ENCODE measurements around the gene ADGRE3. TPM values are rescaled to one million over a fixed set of nuclear protein-coding genes. Genes with fewer than 3 reads are reported as not detected.

Gene ADGRE3, protein sequence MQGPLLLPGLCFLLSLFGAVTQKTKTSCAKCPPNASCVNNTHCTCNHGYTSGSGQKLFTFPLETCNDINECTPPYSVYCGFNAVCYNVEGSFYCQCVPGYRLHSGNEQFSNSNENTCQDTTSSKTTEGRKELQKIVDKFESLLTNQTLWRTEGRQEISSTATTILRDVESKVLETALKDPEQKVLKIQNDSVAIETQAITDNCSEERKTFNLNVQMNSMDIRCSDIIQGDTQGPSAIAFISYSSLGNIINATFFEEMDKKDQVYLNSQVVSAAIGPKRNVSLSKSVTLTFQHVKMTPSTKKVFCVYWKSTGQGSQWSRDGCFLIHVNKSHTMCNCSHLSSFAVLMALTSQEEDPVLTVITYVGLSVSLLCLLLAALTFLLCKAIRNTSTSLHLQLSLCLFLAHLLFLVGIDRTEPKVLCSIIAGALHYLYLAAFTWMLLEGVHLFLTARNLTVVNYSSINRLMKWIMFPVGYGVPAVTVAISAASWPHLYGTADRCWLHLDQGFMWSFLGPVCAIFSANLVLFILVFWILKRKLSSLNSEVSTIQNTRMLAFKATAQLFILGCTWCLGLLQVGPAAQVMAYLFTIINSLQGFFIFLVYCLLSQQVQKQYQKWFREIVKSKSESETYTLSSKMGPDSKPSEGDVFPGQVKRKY
- total RNA-seq (under 1 TPM in 1 of 2 donors, not detected in 1; 0.63 TPM), polyA plus RNA-seq (not detected)
- long read RNA-seq, donor 1 = 0 reads
- long read RNA-seq, donor 2 = 0 reads

DNA sequence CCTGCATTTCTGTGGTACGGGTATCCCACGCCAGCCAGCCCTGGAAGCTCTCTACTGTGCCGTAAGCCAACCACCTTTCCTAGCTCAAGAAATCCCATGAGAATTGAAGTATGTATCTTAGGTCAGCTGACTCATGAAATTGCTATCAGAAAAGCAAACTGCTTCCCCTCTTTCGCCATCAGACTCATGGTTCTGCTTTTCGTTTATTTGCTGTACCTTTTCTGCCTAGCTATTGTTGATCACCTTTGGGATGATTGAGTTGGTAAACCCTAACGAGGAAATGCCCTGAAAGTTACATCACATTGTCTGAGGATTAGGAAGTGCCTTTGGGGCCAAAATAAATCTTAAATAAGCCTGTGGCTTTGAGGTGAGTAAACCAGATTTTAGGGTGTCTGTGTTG, at the start of gene ADGRE3:
TSS of gene ADGRE3 (minus strand) at position 81 of the 400 bp plus-strand sequence. CDS start at position 7, 74 bp downstream.
- WGBS, 2 donors = 25 to 36% methylated on average over 6 of the region's 6 CpGs
- Histone ChIP-seq H3K27ac (ENCODE audit: low read depth in 1 of 2, low read length in 2 of 2) (no peak within 1 kb of the TSS), H3K9me3 (ENCODE audit: control insufficient read depth, low read length) (peaks cover 4% of the 10 kb centered on the region), H3K36me3 (ENCODE audit: control insufficient read depth in 1 of 2, insufficient read depth in 2 of 2, low read length in 1 of 2) (no peaks in the 10 kb centered on the region), H3K4me1 (ENCODE audit: control insufficient read depth in 1 of 2, insufficient read depth in 2 of 2, low read length in 2 of 2) (no peaks in the 10 kb centered on the region), H3K4me3 (ENCODE audit: low read length in 2 of 2) (no peak within 1 kb of the TSS), H3K27me3 (ENCODE audit: control insufficient read depth in 1 of 2, insufficient read depth in 2 of 2, low read length in 1 of 2) (no peaks in the 10 kb centered on the region)
- DNase-seq (no peak), ATAC-seq (ENCODE audit: low FRiP score) (no peak)
- intact Hi-C loops (cut with DNase I) = no loop called here

DNA sequence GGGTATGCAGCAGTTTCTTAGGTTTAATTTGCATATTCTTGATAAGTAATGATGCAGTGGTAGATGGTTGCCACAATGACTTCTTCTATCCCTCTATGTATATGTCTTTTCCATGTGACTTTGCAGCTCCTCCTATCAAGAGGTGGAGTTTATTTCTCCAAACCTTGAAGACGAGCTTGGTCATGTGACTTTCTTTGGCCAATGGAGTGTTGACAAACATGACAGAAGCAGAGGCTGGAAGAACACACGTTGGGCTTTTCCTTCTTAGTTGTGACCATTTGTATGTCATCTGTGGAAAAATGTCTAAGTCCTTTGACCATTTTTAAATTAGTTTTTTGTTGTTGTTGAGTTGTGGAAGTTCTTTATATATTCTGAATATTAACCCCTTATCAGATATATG, 47.5 kb upstream of the ADGRE3 start:
- Histone ChIP-seq H3K4me1 (ENCODE audit: control insufficient read depth in 1 of 2, insufficient read depth in 2 of 2, low read length in 2 of 2) (no peaks in the 10 kb centered on the region), H3K27me3 (ENCODE audit: control insufficient read depth in 1 of 2, insufficient read depth in 2 of 2, low read length in 1 of 2) (no peaks in the 10 kb centered on the region), H3K27ac (ENCODE audit: low read depth in 1 of 2, low read length in 2 of 2) (no peak overlapping the region), H3K9me3 (ENCODE audit: control insufficient read depth, low read length) (peaks cover 30% of the 10 kb centered on the region), H3K36me3 (ENCODE audit: control insufficient read depth in 1 of 2, insufficient read depth in 2 of 2, low read length in 1 of 2) (peaks cover 18% of the 10 kb centered on the region in 2 donors), H3K4me3 (ENCODE audit: low read length in 2 of 2) (no peak overlapping the region)
- ATAC-seq (ENCODE audit: low FRiP score) (no peak), DNase-seq (no peak)
- 84% methylated on average over 2 of the region's 2 CpGs for WGBS, 2 donors
- intact Hi-C loops (cut with DNase I) = no loop called here

DNA sequence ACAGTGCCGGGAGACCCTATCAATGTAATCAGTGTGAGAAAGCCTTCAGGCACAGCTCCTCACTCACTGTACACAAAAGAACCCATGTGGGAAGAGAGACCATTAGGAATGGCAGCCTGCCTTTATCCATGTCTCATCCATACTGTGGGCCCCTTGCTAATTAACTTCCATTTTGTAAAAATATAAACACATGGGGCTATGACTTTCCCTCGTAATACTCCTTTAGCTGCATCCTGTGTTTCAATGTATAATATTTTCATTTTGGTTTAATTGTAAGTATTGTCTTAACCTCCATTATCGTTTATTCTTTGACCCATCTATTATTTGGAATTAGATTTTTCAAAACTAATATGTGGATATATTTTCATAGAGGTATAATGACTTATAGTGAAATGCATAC, 44.5 kb upstream of the ADGRE3 start:
- peaks cover 38% of the 10 kb centered on the region in 2 donors for H3K36me3 ChIP-seq (ENCODE audit: control insufficient read depth in 1 of 2, insufficient read depth in 2 of 2, low read length in 1 of 2)
- no peaks in the 10 kb centered on the region for H3K4me1 ChIP-seq (ENCODE audit: control insufficient read depth in 1 of 2, insufficient read depth in 2 of 2, low read length in 2 of 2)
- WGBS, 2 donors = 99% methylated on average over 3 of the region's 3 CpGs

DNA sequence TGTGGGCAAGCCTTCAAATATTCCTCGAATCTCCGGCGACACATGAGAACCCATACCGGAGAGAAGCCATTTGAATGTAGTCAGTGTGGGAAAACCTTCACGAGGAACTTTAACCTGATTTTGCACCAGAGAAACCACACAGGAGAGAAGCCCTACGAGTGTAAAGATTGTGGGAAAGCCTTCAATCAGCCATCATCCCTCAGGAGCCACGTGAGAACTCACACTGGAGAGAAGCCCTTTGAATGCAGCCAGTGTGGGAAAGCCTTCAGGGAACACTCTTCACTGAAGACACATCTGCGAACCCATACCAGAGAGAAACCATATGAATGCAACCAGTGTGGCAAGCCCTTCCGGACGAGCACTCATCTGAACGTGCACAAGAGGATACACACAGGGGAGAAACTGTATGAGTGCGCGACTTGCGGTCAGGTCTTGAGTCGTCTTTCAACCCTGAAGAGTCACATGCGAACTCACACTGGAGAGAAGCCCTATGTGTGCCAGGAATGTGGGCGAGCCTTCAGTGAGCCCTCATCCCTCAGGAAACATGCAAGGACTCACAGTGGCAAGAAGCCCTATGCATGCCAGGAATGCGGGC, 44.0 kb upstream of the ADGRE3 start:
- no peak overlapping the region for H3K27ac ChIP-seq (ENCODE audit: low read depth in 1 of 2, low read length in 2 of 2)
- peaks cover 36 to 40% of the 10 kb centered on the region in 2 donors for H3K36me3 ChIP-seq (ENCODE audit: control insufficient read depth in 1 of 2, insufficient read depth in 2 of 2, low read length in 1 of 2)
- 97% methylated on average over 18 of the region's 18 CpGs for WGBS, 2 donors
- peaks cover 33% of the 10 kb centered on the region for H3K9me3 ChIP-seq (ENCODE audit: control insufficient read depth, low read length)
- H3K27me3 ChIP-seq (ENCODE audit: control insufficient read depth in 1 of 2, insufficient read depth in 2 of 2, low read length in 1 of 2) = no peaks in the 10 kb centered on the region
- no peak overlapping the region for H3K4me3 ChIP-seq (ENCODE audit: low read length in 2 of 2)
- ATAC-seq (ENCODE audit: low FRiP score) (no peak), DNase-seq (no peak)
- no peaks in the 10 kb centered on the region for H3K4me1 ChIP-seq (ENCODE audit: control insufficient read depth in 1 of 2, insufficient read depth in 2 of 2, low read length in 2 of 2)
- intact Hi-C loops (cut with DNase I) = no loop called here

More for the DNA sequence above, 44.5 kb upstream of the ADGRE3 start:
- Histone ChIP-seq H3K27ac (ENCODE audit: low read depth in 1 of 2, low read length in 2 of 2) (no peak overlapping the region), H3K9me3 (ENCODE audit: control insufficient read depth, low read length) (peaks cover 36% of the 10 kb centered on the region), H3K4me3 (ENCODE audit: low read length in 2 of 2) (no peak overlapping the region), H3K27me3 (ENCODE audit: control insufficient read depth in 1 of 2, insufficient read depth in 2 of 2, low read length in 1 of 2) (no peaks in the 10 kb centered on the region)
- DNase-seq (no peak), ATAC-seq (ENCODE audit: low FRiP score) (no peak)
- intact Hi-C loops (cut with DNase I) = no loop called here

DNA sequence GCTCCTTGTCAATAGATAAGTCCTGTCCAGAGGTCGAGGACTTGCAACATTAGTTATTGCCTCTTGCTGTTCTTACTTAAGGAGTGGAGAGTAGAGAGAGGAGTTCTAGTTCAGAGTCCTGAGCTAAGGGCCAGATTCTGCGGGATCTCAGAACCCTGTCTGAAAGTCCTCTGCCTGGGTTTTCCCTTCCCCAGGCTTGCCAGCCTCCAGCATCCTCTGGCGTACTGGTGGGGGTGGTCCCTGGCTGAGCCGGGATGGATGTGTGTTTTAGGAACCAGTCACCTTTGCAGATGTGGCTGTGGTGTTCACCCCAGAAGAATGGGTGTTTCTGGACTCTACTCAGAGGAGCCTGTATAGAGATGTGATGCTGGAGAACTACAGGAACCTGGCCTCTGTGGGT, 41.2 kb upstream of the ADGRE3 start:
- intact Hi-C loops (cut with DNase I) = no loop called here
- H3K36me3 ChIP-seq (ENCODE audit: control insufficient read depth in 1 of 2, insufficient read depth in 2 of 2, low read length in 1 of 2) = peaks cover 41 to 51% of the 10 kb centered on the region in 2 donors
- ATAC-seq (ENCODE audit: low FRiP score) (no peak), DNase-seq (no peak)
- H3K4me3 ChIP-seq (ENCODE audit: low read length in 2 of 2) = no peak overlapping the region
- peaks cover 39% of the 10 kb centered on the region for H3K9me3 ChIP-seq (ENCODE audit: control insufficient read depth, low read length)
- no peaks in the 10 kb centered on the region for H3K27me3 ChIP-seq (ENCODE audit: control insufficient read depth in 1 of 2, insufficient read depth in 2 of 2, low read length in 1 of 2)
- no peak overlapping the region for H3K27ac ChIP-seq (ENCODE audit: low read depth in 1 of 2, low read length in 2 of 2)
- WGBS, 2 donors = 96 to 98% methylated on average over 4 of the region's 4 CpGs
- no peaks in the 10 kb centered on the region for H3K4me1 ChIP-seq (ENCODE audit: control insufficient read depth in 1 of 2, insufficient read depth in 2 of 2, low read length in 2 of 2)

DNA sequence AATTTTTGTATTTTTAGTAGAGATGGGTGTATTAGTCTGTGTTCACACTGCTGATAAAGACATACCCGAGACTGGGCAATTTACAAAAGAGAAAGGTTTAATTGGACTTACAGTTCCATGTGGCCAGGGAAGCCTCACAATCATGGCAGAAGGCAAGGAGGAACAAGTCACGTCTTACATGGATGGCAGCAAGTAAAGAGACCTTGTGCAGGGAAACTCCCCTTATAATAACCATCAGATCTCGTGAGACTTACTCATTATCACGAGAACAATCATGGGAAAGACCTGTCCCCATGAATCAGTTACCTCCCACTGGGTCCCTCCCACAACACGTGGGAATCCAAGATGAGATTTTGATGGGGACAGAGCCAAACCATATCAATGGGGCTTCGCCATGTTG, 29.8 kb upstream of the ADGRE3 start:
- no peaks in the 10 kb centered on the region for H3K27me3 ChIP-seq (ENCODE audit: control insufficient read depth in 1 of 2, insufficient read depth in 2 of 2, low read length in 1 of 2)
- H3K4me1 ChIP-seq (ENCODE audit: control insufficient read depth in 1 of 2, insufficient read depth in 2 of 2, low read length in 2 of 2) = no peaks in the 10 kb centered on the region
- peaks cover 14 to 33% of the 10 kb centered on the region in 2 donors for H3K36me3 ChIP-seq (ENCODE audit: control insufficient read depth in 1 of 2, insufficient read depth in 2 of 2, low read length in 1 of 2)
- H3K9me3 ChIP-seq (ENCODE audit: control insufficient read depth, low read length) = no peaks in the 10 kb centered on the region
- H3K4me3 ChIP-seq (ENCODE audit: low read length in 2 of 2) = no peak overlapping the region
- DNase-seq (no peak), ATAC-seq (ENCODE audit: low FRiP score) (no peak)
- intact Hi-C loops (cut with DNase I) = no loop called here
- H3K27ac ChIP-seq (ENCODE audit: low read depth in 1 of 2, low read length in 2 of 2) = no peak overlapping the region
- WGBS, 2 donors = 91 to 94% methylated on average over 6 of the region's 6 CpGs

DNA sequence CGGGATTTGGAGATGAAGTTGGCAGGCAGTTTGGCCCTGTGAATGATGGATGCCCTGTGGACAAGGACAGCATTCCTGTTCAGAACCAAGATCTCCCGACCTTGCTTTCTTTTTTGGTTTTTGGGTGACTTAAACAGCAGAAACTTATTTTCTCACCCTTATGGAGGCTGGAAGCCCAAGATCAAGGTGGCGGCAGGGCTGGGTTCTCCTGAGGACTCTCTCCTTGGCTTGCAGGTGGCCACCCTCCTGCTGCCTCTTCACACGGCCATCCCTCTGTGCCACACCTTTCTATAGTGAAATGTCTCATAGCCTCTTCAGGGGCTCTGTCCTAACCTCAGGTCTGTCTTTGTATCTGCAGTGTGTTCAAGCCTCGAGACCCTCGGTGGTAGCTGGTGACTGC, 29.2 kb upstream of the ADGRE3 start:
- Histone ChIP-seq H3K4me1 (ENCODE audit: control insufficient read depth in 1 of 2, insufficient read depth in 2 of 2, low read length in 2 of 2) (no peaks in the 10 kb centered on the region), H3K27me3 (ENCODE audit: control insufficient read depth in 1 of 2, insufficient read depth in 2 of 2, low read length in 1 of 2) (no peaks in the 10 kb centered on the region), H3K36me3 (ENCODE audit: control insufficient read depth in 1 of 2, insufficient read depth in 2 of 2, low read length in 1 of 2) (peaks cover 13 to 33% of the 10 kb centered on the region in 2 donors), H3K27ac (ENCODE audit: low read depth in 1 of 2, low read length in 2 of 2) (no peak overlapping the region), H3K4me3 (ENCODE audit: low read length in 2 of 2) (no peak overlapping the region), H3K9me3 (ENCODE audit: control insufficient read depth, low read length) (no peaks in the 10 kb centered on the region)
- intact Hi-C loops (cut with DNase I) = no loop called here
- no peak for DNase-seq
- 83 to 84% methylated on average over 6 of the region's 6 CpGs for WGBS, 2 donors
- ATAC-seq (ENCODE audit: low FRiP score) = no peak

DNA sequence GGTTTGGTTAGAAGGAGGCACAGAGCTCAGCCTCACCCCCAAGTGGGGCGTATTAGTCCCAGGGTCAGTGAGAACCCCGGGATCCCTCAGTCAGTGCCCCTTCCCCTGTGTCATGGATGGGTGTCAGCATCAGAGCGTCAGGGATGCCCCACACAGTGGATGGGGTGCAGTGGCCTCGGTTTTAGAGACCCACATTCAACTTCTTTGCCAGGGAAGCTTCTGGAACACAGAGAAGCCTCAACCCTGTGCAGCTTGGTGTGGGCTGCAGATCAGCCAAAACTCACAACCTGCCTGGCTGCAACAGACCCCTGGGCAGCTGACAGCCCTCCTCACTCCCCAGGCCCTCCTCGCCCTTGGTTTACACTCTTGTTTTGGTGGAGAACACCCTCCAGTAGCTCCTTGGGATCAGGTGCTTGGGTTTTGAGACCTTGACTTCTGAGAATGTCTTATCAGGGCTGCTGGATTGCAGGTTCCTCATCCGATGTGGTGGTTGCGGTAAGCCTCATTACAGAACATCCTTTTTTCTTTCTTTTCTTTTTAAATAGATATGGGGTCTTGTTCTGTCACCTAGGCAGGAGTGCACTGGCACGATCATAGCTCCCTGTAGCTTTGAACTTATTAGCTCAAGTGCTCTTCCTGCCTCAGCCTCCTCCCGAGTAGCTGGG, 26.2 kb upstream of the ADGRE3 start:
- no peak overlapping the region for H3K27ac ChIP-seq (ENCODE audit: low read depth in 1 of 2, low read length in 2 of 2)
- ATAC-seq (ENCODE audit: low FRiP score) (no peak), DNase-seq (no peak)
- peaks cover 18 to 23% of the 10 kb centered on the region in 2 donors for H3K36me3 ChIP-seq (ENCODE audit: control insufficient read depth in 1 of 2, insufficient read depth in 2 of 2, low read length in 1 of 2)
- H3K27me3 ChIP-seq (ENCODE audit: control insufficient read depth in 1 of 2, insufficient read depth in 2 of 2, low read length in 1 of 2) = no peaks in the 10 kb centered on the region
- 97% methylated on average over 9 of the region's 9 CpGs for WGBS, 2 donors
- no peaks in the 10 kb centered on the region for H3K9me3 ChIP-seq (ENCODE audit: control insufficient read depth, low read length)
- no peak overlapping the region for H3K4me3 ChIP-seq (ENCODE audit: low read length in 2 of 2)
- intact Hi-C loops (cut with DNase I) = no loop called here
- H3K4me1 ChIP-seq (ENCODE audit: control insufficient read depth in 1 of 2, insufficient read depth in 2 of 2, low read length in 2 of 2) = no peaks in the 10 kb centered on the region

All from aorta (tissue), 5 donors.